ENCODE data around the gene ADGRL3.

ADGRL3 gene

DNA sequence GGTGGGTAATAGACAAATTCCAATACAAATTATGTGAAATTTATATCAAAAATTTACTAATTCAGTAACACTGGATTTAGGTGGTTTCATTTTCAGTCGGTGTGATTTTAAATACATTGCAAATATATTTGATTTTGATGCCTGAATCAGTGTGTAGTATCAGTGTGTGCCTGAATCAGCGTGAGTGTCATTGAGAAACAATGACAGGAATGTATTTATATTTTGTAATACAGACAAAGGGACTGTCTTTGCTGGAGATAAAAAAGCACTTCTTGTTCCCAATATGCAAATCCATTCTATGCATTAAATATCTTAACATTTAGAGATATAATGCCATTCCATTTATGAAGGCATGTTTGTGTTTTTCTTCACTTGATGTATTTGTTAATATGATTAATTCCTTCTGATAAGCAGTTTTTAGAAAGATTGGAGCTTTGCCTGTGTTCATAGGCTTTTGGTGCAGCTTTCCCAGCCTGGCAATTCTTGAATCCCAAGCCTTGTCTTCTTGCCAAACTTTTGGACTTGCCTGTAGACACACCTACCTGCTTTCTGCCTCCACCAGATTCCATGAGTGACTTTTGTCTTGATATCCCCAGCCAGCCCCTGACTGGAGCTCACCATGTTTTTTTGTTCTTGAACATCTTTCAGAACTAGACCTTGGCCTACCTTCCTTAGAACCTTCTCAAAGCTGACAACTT, 243.8 kb downstream of the ADGRL3 start:
- Histone ChIP-seq H3K4me2 (no peak overlapping the region), H3K27me3 (ENCODE audit: insufficient read depth, low read depth) (no peaks in the 10 kb centered on the region), H3K36me3 (ENCODE audit: insufficient read depth) (no peaks in the 10 kb centered on the region), H3K9ac (no peak overlapping the region), H3K79me2 (ENCODE audit: insufficient read depth, low read depth) (no peaks in the 10 kb centered on the region), H3K4me1 (ENCODE audit: low read depth, poor library complexity, severe bottlenecking) (no peaks in the 10 kb centered on the region), H3K27ac (no peak overlapping the region), H2AFZ (ENCODE audit: low read depth) (no peak overlapping the region), H4K20me1 (ENCODE audit: insufficient read depth) (no peaks in the 10 kb centered on the region), H3K4me3 (IDR thresholded peaks at IDR 0.05; ENCODE audit: insufficient read depth, low read depth, low read length) (no peak overlapping the region)
- TF ChIP-seq, protein P1, sequence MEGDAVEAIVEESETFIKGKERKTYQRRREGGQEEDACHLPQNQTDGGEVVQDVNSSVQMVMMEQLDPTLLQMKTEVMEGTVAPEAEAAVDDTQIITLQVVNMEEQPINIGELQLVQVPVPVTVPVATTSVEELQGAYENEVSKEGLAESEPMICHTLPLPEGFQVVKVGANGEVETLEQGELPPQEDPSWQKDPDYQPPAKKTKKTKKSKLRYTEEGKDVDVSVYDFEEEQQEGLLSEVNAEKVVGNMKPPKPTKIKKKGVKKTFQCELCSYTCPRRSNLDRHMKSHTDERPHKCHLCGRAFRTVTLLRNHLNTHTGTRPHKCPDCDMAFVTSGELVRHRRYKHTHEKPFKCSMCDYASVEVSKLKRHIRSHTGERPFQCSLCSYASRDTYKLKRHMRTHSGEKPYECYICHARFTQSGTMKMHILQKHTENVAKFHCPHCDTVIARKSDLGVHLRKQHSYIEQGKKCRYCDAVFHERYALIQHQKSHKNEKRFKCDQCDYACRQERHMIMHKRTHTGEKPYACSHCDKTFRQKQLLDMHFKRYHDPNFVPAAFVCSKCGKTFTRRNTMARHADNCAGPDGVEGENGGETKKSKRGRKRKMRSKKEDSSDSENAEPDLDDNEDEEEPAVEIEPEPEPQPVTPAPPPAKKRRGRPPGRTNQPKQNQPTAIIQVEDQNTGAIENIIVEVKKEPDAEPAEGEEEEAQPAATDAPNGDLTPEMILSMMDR (conservative IDR thresholded peaks at IDR 0.05; ENCODE audit: low read depth, low read length), result no peak

DNA sequence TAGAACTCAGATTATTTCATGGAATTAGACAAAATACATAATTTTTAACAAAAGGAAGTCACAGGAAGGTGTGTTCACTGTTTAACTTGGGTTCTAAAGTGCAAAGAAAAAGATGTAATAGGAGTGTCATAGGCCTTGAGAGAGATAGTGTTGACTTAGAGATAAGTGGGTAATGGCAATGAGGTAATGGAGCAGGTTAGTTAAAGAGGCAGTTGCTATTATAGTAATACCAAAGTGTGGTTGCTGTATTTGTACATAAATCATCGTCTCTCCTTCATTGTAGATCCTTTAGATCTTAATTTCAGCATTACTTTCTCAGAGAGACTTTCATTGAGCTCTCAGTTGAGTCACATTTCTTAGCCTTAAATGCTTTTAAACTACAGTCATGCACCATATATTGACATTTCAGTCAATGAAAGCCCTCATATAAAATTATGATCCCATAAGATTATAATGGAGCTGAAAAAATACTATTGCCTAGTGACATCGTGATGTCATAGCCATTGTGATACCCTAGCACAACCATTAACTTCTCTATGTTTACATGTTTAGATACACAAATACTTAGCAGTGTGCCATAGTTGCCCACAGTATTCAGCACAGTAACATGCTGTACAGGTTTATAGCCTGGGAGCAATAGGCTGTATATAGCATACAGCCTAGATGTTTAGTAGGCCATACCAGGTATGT, 245.4 kb downstream of the ADGRL3 start:
- H4K20me1 ChIP-seq (ENCODE audit: insufficient read depth), result no peaks in the 10 kb centered on the region
- no peak overlapping the region for H3K27ac ChIP-seq
- H3K36me3 ChIP-seq (ENCODE audit: insufficient read depth), result no peaks in the 10 kb centered on the region
- no peaks in the 10 kb centered on the region for H3K79me2 ChIP-seq (ENCODE audit: insufficient read depth, low read depth)
- TF ChIP-seq, protein P1 (conservative IDR thresholded peaks at IDR 0.05; ENCODE audit: low read depth, low read length), result no peak
- no peak overlapping the region for H3K4me3 ChIP-seq (IDR thresholded peaks at IDR 0.05; ENCODE audit: insufficient read depth, low read depth, low read length)
- no peak overlapping the region for H3K4me2 ChIP-seq
- no peak overlapping the region for H2AFZ ChIP-seq (ENCODE audit: low read depth)
- no peaks in the 10 kb centered on the region for H3K27me3 ChIP-seq (ENCODE audit: insufficient read depth, low read depth)
- H3K4me1 ChIP-seq (ENCODE audit: low read depth, poor library complexity, severe bottlenecking), result no peaks in the 10 kb centered on the region
- no peak overlapping the region for H3K9ac ChIP-seq

DNA sequence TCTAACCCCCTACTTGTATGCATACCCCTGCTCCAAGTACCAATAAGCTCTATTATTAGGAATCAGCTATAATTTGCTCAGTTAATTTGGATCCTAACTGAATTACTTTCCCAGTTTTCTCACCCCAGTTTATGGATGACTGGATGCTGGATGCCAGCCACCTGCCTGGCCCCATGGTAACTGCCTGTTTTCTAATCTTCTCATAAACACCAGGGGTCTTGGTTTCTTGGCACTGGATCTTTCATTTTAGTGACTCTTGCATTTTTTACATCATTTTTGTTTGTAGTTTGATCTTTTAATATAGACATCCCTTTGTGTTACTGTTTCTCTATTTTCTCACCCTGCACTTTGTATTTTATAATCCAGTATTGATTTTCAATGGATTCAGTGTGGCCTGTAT, 246.8 kb downstream of the ADGRL3 start:
- no peak overlapping the region for H3K4me2 ChIP-seq
- no peaks in the 10 kb centered on the region for H3K4me1 ChIP-seq (ENCODE audit: low read depth, poor library complexity, severe bottlenecking)
- no peak overlapping the region for H3K4me3 ChIP-seq (IDR thresholded peaks at IDR 0.05; ENCODE audit: insufficient read depth, low read depth, low read length)
- H3K27ac ChIP-seq, result no peak overlapping the region
- no peaks in the 10 kb centered on the region for H3K27me3 ChIP-seq (ENCODE audit: insufficient read depth, low read depth)
- H3K36me3 ChIP-seq (ENCODE audit: insufficient read depth), result no peaks in the 10 kb centered on the region
- H2AFZ ChIP-seq (ENCODE audit: low read depth), result no peak overlapping the region
- H3K79me2 ChIP-seq (ENCODE audit: insufficient read depth, low read depth), result no peaks in the 10 kb centered on the region
- H4K20me1 ChIP-seq (ENCODE audit: insufficient read depth), result no peaks in the 10 kb centered on the region
- TF ChIP-seq, protein P1 (conservative IDR thresholded peaks at IDR 0.05; ENCODE audit: low read depth, low read length), result no peak
- H3K9ac ChIP-seq, result no peak overlapping the region

DNA sequence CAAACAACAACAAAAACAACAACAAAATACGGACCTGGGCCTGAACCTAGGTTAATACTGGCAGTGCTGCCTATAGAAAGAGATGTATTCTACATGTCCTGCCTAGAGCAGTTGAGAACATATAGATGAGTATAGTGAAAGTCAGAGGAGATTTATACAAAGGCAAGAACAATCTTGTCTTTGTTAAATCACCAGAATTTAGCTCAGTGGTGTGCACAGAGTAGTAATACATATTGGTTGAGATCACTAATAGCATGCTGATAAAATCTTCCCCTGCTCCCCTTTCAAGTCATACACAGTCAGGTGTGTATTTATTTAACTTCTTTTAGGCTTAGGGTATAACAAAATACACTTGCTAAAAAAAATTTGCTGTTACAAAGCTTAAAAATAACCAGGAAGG, 247.8 kb downstream of the ADGRL3 start:
- Histone ChIP-seq H2AFZ (ENCODE audit: low read depth) (no peak overlapping the region), H3K27ac (no peak overlapping the region), H3K27me3 (ENCODE audit: insufficient read depth, low read depth) (no peaks in the 10 kb centered on the region), H3K79me2 (ENCODE audit: insufficient read depth, low read depth) (no peaks in the 10 kb centered on the region), H3K4me1 (ENCODE audit: low read depth, poor library complexity, severe bottlenecking) (no peaks in the 10 kb centered on the region), H4K20me1 (ENCODE audit: insufficient read depth) (no peaks in the 10 kb centered on the region), H3K4me3 (IDR thresholded peaks at IDR 0.05; ENCODE audit: insufficient read depth, low read depth, low read length) (no peak overlapping the region), H3K9ac (no peak overlapping the region), H3K4me2 (no peak overlapping the region), H3K36me3 (ENCODE audit: insufficient read depth) (no peaks in the 10 kb centered on the region)
- TF ChIP-seq, protein P1 (conservative IDR thresholded peaks at IDR 0.05; ENCODE audit: low read depth, low read length), result no peak
